ENCODE measurements around the gene KIAA1671.

The KIAA1671 gene

DNA sequence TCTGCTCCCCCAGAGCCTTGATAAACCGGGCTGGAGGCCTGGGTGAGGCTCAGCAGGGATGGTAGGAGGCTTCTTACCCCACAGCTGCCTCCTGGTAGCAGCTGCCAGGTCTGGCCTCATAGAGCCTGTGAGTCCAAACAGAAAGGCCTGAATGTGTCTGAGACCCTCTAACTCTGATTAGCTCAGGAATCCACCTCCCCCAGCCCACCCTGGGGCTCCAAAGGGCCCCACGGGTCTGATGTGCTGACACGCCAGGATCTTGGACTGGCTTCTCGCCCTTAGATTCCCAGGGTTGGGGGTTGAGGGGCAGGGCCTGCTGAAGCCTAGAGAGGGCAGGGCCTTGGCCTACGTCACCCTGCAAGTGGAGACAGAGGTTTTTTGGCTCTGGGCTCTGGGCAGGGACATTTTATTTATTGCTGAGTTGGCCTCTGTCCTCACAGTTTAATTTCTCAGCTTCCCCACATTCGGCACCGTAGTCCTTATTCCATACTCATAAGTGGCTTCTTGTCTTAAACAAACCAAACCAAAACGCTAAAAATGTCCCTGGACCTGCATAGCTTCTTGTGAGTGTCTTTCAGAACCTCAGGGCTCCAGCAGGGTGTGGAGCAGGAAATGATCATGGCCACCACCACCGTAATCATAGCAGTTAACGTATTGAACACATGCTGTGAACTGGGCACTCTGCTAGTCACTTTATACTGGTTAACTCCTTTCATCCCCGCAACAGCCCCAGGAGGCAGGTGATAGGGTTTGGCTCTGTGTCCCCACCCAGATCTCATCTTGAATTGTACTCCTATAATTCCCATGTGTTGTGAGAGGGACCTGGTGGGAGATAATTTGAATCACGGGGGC is 25.1 kb downstream of the KIAA1671 start:
- in situ Hi-C loops (cut with HindIII; ENCODE audit: low sequenced_read_pairs) = no loop called here

DNA sequence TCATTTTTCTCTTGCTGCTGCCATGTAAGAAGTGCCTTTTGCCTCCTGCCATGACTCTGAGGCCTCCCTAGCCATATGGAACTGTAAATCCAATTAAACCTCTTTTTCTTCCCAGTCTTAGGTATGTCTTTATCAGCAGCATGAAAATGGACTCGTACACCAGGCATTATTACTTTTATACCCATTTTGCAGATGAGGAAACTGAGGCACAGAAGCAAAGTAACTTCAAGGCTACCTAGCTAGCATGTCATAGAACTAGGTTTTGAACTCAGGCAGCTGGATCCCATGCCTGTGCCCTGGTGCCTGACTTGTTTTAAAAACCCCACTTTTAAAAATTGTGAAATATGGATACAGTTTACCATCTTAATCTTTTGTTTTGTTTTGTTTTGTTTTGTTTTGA is 25.8 kb downstream of the KIAA1671 start:
- in situ Hi-C loops (cut with HindIII; ENCODE audit: low sequenced_read_pairs) = no loop called here

DNA sequence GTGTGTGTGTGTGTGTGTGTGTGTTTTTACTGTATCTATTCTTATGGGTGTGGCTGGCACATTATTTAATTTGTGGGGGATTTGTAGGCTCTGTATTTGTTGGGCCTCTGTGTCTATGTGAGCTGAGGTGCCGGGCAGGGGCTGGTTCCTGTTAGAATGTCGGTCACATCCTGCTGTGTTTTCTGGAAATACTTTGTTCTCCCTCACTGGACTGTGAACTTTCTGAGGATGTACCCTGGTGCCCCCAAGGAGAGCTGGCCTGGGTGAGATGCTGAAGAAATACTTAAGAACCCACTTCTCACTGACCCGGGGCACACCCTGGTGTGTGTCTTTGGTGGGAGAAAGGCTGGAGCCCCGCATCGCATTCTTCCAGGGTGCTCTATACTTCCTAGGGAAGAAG is 28.6 kb downstream of the KIAA1671 start:
- in situ Hi-C loops (cut with HindIII; ENCODE audit: low sequenced_read_pairs) = no loop called here

DNA sequence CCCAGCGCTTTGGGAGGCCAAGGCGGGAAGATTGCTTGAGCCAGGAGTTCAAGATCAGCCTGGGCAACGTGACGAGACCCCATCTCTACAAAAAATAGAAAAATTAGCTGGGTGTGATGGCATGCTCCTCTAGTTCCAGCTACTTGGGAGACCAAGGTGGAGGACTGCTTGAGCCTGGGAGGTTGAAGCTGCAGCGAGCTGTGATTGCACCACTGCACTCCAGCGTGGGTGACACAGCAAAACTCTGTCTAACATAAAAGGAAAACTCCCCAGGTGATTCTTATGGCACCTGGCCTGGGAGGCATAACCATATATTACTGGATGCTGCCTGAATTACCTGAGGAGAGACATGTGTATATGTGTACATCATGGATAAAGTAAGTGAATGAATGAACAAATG is 29.1 kb downstream of the KIAA1671 start:
- in situ Hi-C loops (cut with HindIII; ENCODE audit: low sequenced_read_pairs) = no loop called here

DNA sequence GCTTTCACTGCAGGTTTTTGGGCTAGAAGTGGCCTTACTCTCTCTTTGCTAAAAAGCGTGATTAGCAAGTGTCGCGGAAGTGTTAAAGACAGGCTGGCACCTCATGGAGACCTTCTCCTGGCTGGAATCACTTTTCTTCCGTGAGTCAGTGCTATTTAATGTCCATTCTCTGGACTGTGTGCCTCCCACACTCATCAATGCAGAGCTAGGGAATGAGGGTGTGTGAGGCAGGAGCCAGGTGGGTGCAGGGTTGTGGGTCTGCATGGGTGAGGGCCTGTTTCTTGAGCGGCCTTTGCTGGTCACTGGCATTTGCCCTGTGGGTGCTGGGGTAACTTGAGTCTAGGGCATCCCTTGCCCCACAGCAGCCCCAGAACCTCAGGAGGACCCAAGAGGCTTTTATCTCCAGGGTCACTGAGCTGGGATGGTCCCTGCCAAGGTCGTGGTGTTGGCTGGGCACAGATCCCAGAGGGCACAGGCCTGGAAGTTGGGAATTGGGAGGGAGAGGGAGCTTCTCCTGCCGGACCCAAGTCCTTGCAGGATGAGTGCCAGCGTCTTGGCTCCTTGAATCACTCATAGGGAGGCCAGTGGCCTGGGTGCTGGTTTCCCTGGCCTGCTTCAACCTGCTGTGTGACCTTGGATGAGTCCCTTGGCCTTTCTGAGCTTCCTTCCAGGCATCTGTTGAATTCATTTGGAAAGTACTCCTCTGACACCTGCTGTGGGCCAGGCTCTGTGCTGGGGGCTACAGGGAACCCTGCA is 30.0 kb downstream of the KIAA1671 start:
- in situ Hi-C loops (cut with HindIII; ENCODE audit: low sequenced_read_pairs) = no loop called here

DNA sequence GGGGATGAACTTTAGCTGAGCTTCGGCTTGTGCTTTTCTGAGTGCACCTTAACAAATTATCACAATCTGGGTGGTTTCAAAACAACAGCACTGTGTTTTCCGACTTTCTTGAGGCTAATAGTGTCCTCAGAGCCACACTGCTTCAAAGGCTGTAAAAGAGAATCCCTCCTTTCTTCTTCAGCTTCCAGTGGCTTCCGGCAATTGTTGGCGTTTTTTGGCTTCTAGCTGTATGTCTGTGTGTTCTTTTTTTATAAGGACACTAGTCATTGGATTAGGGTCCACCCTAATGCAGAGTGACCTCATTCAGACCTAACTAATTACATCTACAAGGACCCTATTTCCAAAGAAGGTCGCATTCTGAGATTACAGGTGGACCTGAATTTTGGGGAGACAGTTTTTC is 30.6 kb downstream of the KIAA1671 start:
- in situ Hi-C loops (cut with HindIII; ENCODE audit: low sequenced_read_pairs) = no loop called here

DNA sequence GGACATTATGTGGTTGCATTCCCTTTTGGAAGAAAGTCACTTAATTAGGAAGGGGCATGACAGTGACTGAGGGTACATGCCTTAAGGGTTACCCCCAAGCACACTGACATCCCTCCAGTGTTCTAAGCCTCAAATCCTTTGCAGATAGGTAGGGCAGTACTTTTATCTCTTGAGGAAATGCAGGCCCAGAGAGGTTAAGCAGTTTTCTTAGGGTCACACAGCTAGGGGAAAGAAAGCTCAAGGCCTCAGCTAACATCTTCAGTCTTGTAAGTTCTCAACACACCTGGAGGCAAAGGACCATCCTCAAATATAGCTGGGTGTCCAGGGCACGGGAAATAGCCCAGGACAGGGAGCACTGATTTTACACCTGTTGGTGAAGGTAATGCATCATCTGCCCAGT is 31.6 kb downstream of the KIAA1671 start:
- in situ Hi-C loops (cut with HindIII; ENCODE audit: low sequenced_read_pairs) = no loop called here

DNA sequence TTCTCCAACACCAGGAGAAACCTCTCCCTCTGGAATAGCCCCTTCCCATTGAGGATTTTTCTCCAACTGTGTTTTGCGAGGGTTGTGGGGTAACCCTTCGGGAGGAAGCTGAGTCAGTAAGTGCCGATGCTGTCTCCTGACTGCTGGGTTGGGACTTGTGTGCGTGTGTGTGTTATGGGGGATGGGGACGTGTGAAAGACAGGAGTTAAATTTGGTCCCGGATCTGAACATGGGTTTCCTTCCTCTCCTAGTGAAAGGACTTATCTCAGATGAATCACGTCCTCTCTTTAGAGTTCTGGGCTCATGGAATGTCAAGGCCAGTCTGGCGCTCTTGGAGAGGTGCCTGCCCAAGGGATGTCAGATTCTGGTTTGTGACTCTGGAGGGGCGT is 33.3 kb downstream of the KIAA1671 start:
- in situ Hi-C loops (cut with HindIII; ENCODE audit: low sequenced_read_pairs) = no loop called here

DNA sequence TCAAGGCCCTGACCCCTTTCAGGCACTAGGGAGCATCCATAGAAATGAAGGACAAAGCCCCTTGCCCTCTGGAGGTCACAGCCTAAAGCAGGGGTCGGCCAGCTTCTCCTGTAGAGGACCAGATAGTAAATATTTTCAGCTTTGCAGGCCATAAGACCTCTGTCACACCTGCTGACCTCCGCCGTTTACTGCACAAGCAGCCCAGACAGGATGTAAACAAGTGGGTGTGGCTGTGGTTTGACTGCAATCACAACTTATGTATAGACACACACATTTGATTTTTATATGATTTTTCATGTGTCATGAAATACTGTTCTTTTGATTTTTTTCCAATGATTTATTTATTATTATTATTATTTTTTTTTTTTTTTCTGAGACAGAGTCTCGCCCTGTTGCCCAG is 34.3 kb downstream of the KIAA1671 start:
- in situ Hi-C loops (cut with HindIII; ENCODE audit: low sequenced_read_pairs) = no loop called here

DNA sequence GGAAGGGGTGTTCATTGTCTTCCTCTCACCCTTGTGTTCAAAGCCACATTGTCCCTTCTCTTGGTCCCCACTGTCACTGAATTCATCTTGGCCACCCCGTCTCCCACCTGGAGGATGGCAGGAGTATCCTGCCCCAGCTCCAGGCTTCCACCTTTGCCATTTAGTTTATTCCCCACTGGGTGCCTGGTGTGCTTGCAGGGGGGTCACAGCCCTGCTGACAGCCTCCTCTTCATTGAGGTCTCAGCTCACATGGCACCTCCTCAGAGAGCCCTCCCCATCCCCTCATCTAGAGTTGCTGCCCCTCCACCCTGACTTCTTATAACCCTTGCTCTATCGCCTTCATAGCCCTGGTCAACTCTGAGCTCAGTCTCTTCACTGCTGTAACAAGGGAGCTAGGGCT is 36.6 kb downstream of the KIAA1671 start:
- in situ Hi-C loops (cut with HindIII; ENCODE audit: low sequenced_read_pairs) = no loop called here

DNA sequence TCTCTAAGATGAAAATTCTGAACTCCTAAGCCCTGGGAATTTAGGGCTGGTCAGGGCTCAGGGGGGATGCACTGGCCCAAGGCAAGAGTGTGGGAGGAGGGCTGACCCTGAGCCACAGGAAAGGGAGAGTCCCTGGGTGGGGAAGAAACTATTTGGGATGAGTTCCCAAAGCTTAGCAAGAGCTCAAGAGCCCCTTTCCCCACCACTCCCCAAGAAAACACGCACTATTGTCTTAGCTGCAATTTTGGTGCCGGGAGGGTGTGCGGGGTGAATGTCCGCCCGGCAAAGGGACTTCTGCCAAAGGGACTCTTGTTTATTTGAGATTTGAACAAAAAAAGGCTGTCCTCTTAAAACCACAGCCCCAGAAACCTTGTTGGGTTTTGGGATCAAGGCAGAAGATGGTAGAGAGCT is 37.0 kb downstream of the KIAA1671 start:
- in situ Hi-C loops (cut with HindIII; ENCODE audit: low sequenced_read_pairs) = no loop called here

DNA sequence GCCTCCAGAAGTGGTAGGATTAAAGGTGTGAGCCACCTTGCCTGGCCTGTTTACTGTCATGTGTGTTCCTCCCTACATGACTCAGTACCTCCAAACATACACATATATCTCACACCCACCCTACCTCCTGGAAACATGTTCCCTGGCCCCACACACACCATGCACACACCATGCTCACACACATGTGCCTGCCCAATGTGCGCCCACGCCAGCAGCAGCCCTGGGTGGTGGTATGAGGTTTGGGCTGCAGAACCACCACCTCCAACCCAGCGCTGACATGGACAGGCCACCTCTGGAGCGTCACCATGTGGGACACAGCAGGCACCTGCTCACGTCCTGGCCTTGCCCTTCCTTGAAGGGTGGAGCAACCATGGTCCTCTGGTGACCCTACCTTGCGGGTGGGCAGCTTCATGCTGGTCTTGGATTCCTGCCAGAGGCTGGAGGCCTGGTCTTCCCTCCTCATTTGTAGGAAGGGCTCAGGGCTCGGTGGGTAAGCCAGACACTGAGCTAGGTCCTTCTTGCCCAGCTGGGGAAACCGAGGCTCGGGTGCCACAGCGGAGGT is 37.9 kb downstream of the KIAA1671 start:
- in situ Hi-C loops (cut with HindIII; ENCODE audit: low sequenced_read_pairs) = no loop called here

DNA sequence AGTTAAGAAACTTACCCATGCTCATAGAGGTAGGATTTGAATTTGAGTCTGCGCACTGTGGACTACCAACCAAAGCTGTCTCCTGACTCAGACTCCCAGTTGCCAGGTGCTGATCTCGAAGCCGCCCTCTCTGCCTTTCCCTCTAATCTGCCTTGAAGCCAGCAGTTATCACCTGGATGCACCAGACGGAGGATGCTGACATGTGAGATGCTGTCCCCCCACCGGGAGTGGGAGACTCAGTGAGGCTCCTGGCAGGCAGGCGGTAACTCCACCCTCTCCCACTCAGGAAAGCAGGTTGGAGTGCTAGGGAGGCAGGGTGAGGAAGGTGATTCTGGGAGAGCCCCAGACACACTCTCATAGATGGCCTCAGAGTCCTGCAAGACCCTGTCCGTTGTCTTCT is 40.4 kb downstream of the KIAA1671 start:
- in situ Hi-C loops (cut with HindIII; ENCODE audit: low sequenced_read_pairs) = no loop called here

DNA sequence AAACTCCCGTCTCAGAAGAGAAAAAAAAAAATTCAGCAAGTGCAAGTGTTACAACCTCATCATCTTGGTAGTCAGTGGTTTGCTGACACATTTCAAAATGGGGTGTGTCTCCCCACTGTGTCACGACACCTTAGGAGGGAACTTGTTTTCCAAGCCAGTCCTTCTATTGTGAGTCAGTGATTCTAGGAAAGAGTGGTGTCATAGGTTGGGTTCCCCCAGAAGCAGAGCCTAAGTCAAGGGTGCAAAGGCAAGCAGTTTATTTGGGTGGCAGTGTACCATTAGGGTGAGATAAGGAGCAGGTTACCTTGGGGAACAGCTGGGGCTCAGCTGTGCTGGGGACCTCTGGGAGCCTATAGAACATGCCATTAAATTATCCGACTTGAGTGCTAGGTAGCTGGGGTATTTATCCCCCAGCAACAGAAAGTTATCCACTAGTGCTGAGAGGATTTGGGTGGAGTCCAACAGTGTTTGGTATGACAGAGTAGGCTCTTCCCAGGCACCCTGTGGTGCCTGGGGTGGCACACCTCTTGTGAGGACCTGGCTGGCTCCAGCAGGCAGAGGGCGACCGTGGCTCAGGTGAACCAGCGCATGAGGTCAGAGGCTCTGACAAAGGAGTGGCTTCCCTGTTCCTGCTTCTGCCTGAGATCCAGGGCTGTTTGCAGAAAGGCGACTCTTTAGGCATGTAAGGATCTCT is 41.7 kb downstream of the KIAA1671 start:
- in situ Hi-C loops (cut with HindIII; ENCODE audit: low sequenced_read_pairs) = no loop called here

DNA sequence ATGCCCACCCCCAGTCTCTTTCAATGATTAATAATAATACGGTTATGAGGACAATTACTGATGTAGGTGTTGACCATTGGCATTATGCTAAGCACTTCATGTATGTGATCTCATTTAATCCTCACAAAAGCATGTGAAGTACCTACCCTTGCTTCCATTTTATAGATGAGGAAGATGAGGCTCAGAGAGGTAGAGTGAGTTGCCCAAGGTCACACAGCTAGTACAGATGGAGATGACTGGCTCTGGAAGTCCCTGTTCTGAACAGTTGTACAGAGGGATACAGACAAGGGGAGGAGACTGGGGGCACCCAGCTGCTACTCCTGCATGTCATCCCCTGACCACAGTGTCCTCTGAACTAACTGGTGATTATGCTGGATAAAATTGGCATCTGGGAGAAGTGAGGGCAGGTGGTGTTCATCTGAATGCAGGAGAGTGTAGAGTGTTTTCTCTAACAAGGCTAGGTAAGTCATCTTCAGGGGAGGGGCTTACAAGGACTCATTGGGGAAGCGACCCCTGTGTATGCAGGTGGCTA is 43.2 kb downstream of the KIAA1671 start:
- in situ Hi-C loops (cut with HindIII; ENCODE audit: low sequenced_read_pairs) = no loop called here

DNA sequence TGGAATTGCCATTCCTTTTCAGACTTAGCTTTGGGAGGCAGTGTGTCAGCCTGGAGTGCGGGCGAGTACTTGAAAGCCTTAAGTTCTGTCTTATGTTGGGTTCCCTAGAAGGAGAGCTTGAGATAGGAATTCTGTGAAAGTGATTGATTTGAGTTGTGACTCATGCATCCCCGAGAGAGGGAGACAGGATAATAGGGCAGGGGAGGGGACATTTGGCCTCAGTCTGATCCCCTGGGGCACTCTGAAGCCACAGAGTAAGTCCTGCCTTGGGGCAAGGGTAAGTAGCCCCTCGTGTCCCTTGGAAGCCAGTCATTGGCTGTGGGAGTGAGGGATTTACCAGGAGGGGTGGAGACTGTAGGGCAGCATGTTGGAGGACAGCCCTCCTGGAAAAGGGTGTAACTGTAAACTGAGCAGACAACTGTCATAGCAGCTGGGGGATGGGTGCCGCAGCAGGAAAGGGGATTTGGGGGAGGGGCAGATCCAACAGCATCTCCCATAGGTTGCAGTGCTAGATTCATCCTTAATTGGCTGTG is 44.0 kb downstream of the KIAA1671 start:
- in situ Hi-C loops (cut with HindIII; ENCODE audit: low sequenced_read_pairs) = no loop called here

DNA sequence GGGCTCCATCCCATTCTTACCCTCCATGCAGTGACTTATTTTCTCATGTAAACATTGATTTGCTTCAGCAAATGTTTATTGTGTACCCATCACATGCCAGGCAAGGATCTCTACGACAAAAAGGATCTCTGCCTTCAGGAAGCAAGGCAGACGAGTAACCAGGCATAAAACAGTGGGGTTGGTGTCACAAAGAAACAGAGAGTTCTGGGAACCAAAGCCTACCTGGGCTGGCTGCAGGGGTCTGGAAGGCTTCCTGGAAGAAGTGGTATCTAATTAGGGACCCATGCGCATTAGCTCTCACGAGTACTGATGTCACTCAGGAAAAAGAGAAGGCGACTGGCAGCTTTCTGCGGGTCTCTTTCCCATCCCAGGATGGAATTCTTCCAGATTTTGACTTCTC is 44.5 kb downstream of the KIAA1671 start:
- in situ Hi-C loops (cut with HindIII; ENCODE audit: low sequenced_read_pairs) = no loop called here

DNA sequence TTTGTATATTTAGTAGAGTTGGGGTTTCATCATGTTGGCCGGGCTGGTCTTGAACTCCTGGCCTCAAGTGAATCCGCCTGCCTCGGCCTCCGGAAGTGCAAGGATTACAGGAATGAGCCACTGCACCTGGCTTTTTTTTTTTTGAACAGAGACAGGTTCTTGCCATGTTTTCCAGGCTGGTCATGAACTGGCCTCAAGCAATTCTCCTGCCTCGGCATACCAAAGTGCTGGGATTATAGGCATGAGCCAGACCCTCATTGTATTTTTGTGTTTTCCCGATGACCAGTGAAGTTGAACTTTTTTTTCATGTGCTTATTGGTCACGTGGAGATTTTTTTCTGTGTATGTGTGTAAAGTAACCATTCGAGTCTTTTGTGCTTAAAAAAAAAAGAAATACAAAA is 48.2 kb downstream of the KIAA1671 start:
- in situ Hi-C loops (cut with HindIII; ENCODE audit: low sequenced_read_pairs) = no loop called here

DNA sequence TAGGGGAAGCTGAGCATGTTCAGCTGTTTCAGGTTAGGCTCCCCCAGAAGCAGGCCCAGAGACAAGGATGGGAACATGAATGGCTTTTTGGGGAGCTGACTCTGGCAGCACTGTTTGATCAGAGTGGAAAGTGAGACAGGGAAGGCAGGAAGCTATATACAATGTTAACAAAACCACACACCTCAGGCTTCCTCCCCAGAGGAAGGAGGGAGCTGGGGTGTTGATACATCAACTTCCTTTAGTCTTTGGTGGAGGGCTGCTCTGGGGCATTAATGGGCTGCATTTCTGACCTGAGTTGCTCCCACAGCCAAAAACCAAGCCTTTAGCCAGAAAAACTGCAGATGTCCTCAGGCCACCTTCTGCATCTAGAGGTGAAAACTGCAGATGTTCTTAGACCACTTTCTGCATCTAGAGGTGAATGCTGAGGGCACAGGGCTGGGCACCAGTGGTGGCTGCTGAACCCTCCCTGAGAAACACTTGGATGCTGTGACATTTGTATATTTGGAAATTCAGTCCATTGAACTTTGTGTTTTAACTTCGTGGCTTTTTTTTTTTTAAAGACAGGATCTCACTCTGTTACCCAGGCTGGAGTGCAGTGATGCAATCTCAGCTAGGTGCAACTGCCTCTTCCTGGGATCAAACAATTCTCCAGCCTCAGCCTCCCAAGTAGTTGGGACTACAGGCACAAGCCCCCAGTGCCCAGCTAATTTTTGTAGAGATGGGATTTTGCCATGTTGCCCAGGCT is 49.9 kb downstream of the KIAA1671 start:
- in situ Hi-C loops (cut with HindIII; ENCODE audit: low sequenced_read_pairs) = no loop called here

DNA sequence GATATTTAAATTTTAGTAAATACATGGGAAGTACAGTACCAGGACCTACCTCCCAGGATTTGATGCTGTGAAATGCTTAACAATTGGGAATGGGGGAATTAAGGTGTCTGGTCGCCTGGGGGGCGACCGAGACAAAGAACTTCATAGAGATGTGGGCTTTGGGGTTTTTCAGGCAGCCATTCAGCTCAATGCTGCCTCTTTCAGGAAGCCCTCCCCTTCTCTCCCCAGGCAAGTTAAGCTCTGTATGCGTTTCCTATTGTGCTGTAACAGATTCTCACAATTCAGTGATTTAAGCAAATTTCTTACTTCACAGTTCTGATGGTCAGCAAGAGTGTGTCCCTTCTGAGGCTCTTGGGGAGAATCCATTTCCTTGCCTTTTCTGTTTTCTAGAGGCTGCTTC is 53.8 kb downstream of the KIAA1671 start:
- in situ Hi-C loops (cut with HindIII; ENCODE audit: low sequenced_read_pairs) = no loop called here

Measured in endothelial cell of hepatic sinusoid (primary cell).